Neural progenitor cell (in vitro differentiated cells): ENCODE measurements around the gene RPS4Y1.

Experiments used
- EZH2 ChIP-seq: fragments of 200-600 bp; sonication (generic); IDR thresholded peaks from 2 replicates; pipeline ENCODE4 v1.6.1; 2017; ENCODE audit warnings: antibody characterized with exemption, mild to moderate bottlenecking, moderate library complexity
- TF ChIP-seq, protein P1 (sequence below): fragments of 200-600 bp; sonication (generic); IDR thresholded peaks from 2 replicates; pipeline ENCODE4 v1.5.1; 2017; ENCODE audit warnings: antibody characterized with exemption, mild to moderate bottlenecking

DNA sequence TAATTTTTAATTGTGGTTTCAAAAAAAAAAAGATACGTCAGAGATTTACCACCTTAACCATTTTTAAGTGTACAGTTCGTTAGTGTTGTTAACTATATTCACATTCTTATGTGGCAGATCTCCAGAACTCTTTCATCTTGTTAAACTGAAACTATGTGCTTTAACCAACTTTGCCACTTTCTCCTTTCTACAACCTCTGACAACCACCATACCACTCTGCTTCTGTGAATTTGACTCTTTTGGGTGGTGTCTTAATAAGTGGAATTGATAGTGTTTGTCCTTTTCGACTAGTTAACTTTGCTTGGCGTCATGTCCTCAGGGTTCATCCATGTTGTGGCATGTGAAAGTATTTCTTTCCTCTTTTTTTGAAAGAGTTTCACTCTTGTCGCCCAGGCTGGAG, 15.7 kb downstream of the RPS4Y1 start:
- TF ChIP-seq, protein P1, sequence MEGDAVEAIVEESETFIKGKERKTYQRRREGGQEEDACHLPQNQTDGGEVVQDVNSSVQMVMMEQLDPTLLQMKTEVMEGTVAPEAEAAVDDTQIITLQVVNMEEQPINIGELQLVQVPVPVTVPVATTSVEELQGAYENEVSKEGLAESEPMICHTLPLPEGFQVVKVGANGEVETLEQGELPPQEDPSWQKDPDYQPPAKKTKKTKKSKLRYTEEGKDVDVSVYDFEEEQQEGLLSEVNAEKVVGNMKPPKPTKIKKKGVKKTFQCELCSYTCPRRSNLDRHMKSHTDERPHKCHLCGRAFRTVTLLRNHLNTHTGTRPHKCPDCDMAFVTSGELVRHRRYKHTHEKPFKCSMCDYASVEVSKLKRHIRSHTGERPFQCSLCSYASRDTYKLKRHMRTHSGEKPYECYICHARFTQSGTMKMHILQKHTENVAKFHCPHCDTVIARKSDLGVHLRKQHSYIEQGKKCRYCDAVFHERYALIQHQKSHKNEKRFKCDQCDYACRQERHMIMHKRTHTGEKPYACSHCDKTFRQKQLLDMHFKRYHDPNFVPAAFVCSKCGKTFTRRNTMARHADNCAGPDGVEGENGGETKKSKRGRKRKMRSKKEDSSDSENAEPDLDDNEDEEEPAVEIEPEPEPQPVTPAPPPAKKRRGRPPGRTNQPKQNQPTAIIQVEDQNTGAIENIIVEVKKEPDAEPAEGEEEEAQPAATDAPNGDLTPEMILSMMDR: no peak
- no peak for TF ChIP-seq EZH2
